SK-N-SH (cell line): ENCODE data around the gene LARGE1. TPM values are rescaled to one million over a fixed set of nuclear protein-coding genes. Genes with fewer than 3 reads are reported as not detected.

Source experiments
- CTCF ChIA-PET: fragments of 300-600, 350-600 bp; formaldehyde crosslinking; extraction: SDS; loops from one replicate; lab custom pipeline; 2021; lab: Yijun Ruan, JAX
- POLR2A ChIA-PET: fragments of 350-600 bp; sonication (Branson Sonifier 250); formaldehyde crosslinking; extraction: SDS; loops from one replicate; lab custom pipeline; 2020; ENCODE audit warnings: antibody characterized with exemption, inconsistent platforms; lab: Yijun Ruan, JAX
- DNase-seq: peaks from one replicate; pipeline ENCODE4 v3.0.0; 2012
- H2AFZ ChIP-seq: fragments of 200-600 bp; sonication (generic); 2 replicates; pipeline ENCODE4 v1.8.1; 2016; ENCODE audit warnings: antibody characterized with exemption, mild to moderate bottlenecking, low read depth
- H3F3A ChIP-seq: fragments of 200-600 bp; sonication (generic); replicated peaks from 2 replicates; pipeline ENCODE3; 2016; ENCODE audit warnings: antibody characterized with exemption, mild to moderate bottlenecking; ENCODE audit not compliant: insufficient read depth
- H3K27ac ChIP-seq, 2 experiments: fragments of 200-500 bp in 1 of 2; fragments of 200-600 bp in 1 of 2; sonication (Bioruptor generic) in 1 of 2; sonication (generic), shearing (Covaris generic) in 1 of 2; 2 replicates each; pipeline versions ENCODE4 v1.5.1 to v1.6.1; 2014 to 2016; ENCODE audit warnings: low read depth in 2 of 2, inconsistent platforms in 1 of 2, low read length in 1 of 2, mild to moderate bottlenecking in 1 of 2, mixed read lengths in 1 of 2
- H3K27me3 ChIP-seq: fragments of 200-600 bp; sonication (generic), shearing (Covaris generic); 2 replicates; pipeline ENCODE4 v1.6.1; 2016; ENCODE audit warnings: mixed run types; ENCODE audit not compliant: insufficient read depth
- H3K36me3 ChIP-seq, 2 experiments: fragments of 200-500 bp in 1 of 2; fragments of 200-600 bp in 1 of 2; sonication (Bioruptor generic) in 1 of 2; sonication (generic) in 1 of 2; replicated peaks in 1 of 2; 2 replicates each; pipeline versions ENCODE3 to v1.5.1; 2014 to 2016; ENCODE audit warnings: low read length in 1 of 2, mild to moderate bottlenecking in 1 of 2; ENCODE audit not compliant: insufficient read depth in 2 of 2, control insufficient read depth in 1 of 2
- H3K4me1 ChIP-seq, 2 experiments: fragments of 200-500 bp in 1 of 2; fragments of 200-600 bp in 1 of 2; sonication (Bioruptor generic) in 1 of 2; sonication (generic), shearing (Covaris generic) in 1 of 2; 2 replicates each; pipeline versions ENCODE4 v1.5.1 to v1.6.1; 2014 to 2016; ENCODE audit warnings: low read depth in 1 of 2, low read length in 1 of 2, mixed run types in 1 of 2; ENCODE audit not compliant: insufficient read depth in 2 of 2, control insufficient read depth in 1 of 2
- H3K4me2 ChIP-seq: fragments of 200-600 bp; sonication (generic), shearing (Covaris generic); 2 replicates; pipeline ENCODE4 v1.6.1; 2017; ENCODE audit warnings: mixed run types
- H3K4me3 ChIP-seq, 2 experiments: fragments of 200-500 bp in 1 of 2; fragments of 200-600 bp in 1 of 2; sonication (Bioruptor generic) in 1 of 2; sonication (generic), shearing (Covaris generic) in 1 of 2; 2 replicates each; pipeline versions ENCODE4 v1.5.1 to v1.8.1; 2014 to 2016; ENCODE audit warnings: low read depth in 2 of 2, inconsistent platforms in 1 of 2, low read length in 1 of 2, mild to moderate bottlenecking in 1 of 2, mixed read lengths in 1 of 2, moderate library complexity in 1 of 2
- H3K79me2 ChIP-seq: fragments of 200-600 bp; sonication (generic); 2 replicates; pipeline ENCODE4 v1.8.1; 2017; ENCODE audit warnings: mild to moderate bottlenecking; ENCODE audit not compliant: insufficient read depth
- H3K9ac ChIP-seq: fragments of 200-600 bp; sonication (generic); 2 replicates; pipeline ENCODE4 v1.6.1; 2017; ENCODE audit warnings: mixed run types
- H3K9me2 ChIP-seq: fragments of 200-600 bp; sonication (generic); 2 replicates; pipeline ENCODE4 v1.6.1; 2017; ENCODE audit warnings: mixed run types
- H3K9me3 ChIP-seq: fragments of 200-600 bp; sonication (generic); 2 replicates; pipeline ENCODE4 v1.6.1; 2017; ENCODE audit warnings: mixed run types, mild to moderate bottlenecking, moderate library complexity
- H4K20me1 ChIP-seq: fragments of 200-600 bp; sonication (generic); 2 replicates; pipeline ENCODE4 v1.6.1; 2017; ENCODE audit warnings: mild to moderate bottlenecking, mixed run types; ENCODE audit not compliant: insufficient read depth
- CHD2 ChIP-seq: fragments of 150-350 bp; IDR thresholded peaks from 2 replicates; pipeline ENCODE4 v1.6.1; 2018; ENCODE audit warnings: low read length; ENCODE audit not compliant: partially characterized antibody
- EZH2phosphoT487 ChIP-seq: fragments of 200-600 bp; sonication (generic); IDR thresholded peaks from 2 replicates; pipeline ENCODE4 v1.6.1; 2017; ENCODE audit warnings: low read depth, mixed run types, mild to moderate bottlenecking, antibody characterized with exemption, moderate library complexity, borderline replicate concordance
- FOXJ3 ChIP-seq: sonication (generic); formaldehyde crosslinking; IDR thresholded peaks from 2 replicates; pipeline ENCODE4 v1.5.1; 2020; ENCODE audit warnings: mild to moderate bottlenecking, missing genetic modification reagents
- FOXM1 ChIP-seq: IDR thresholded peaks from 2 replicates; pipeline ENCODE4 v1.4.0; 2012; ENCODE audit warnings: low read depth, mild to moderate bottlenecking
- GABPA ChIP-seq: IDR thresholded peaks from 2 replicates; pipeline ENCODE4 v1.4.0; 2012; ENCODE audit warnings: low read depth, mild to moderate bottlenecking
- MEF2A ChIP-seq: IDR thresholded peaks from 2 replicates; pipeline ENCODE4 v1.4.0; 2012; ENCODE audit warnings: low read depth, borderline replicate concordance
- NRF1 ChIP-seq: IDR thresholded peaks from 2 replicates; pipeline ENCODE4 v1.6.1; 2012; ENCODE audit warnings: low read depth, mild to moderate bottlenecking, low read length
- POLR2AphosphoS5 ChIP-seq: IDR thresholded peaks from 2 replicates; pipeline ENCODE4 v1.6.1; 2012; ENCODE audit warnings: low read depth, low read length
- RFX5 ChIP-seq: IDR thresholded peaks from 2 replicates; pipeline ENCODE4 v1.6.1; 2012; ENCODE audit warnings: mild to moderate bottlenecking, improper control_type of control experiment, low read length
- TCF12 ChIP-seq: IDR thresholded peaks from 2 replicates; pipeline ENCODE4 v1.4.0; 2012
- TEAD4 ChIP-seq: IDR thresholded peaks from 2 replicates; pipeline ENCODE4 v1.4.0; 2012; ENCODE audit warnings: mild to moderate bottlenecking, borderline replicate concordance; ENCODE audit not compliant: insufficient read depth
- USF1 ChIP-seq: IDR thresholded peaks from 2 replicates; pipeline ENCODE4 v1.4.0; 2012; ENCODE audit warnings: low read depth, borderline replicate concordance
- YY1 ChIP-seq: IDR thresholded peaks from 2 replicates; pipeline ENCODE4 v1.4.0; 2012; ENCODE audit warnings: low read depth, mild to moderate bottlenecking
- WGBS: methylation state at CpG from one replicate; pipeline ENCODE4 v1.1.6; 2017; ENCODE audit warnings: low lambda C conversion rate; 5-methylcytosine and 5-hydroxymethylcytosine counted together
- polyA plus RNA-seq, 3 experiments: library from polyadenylated mRNA; depleted of rRNA; stranded (reverse); fragments of >200 nt; gene quantifications; 2 replicates each; pipeline ENCODE4 v1.2.3, GENCODE V29; 2012
- TF ChIP-seq, protein P1 (sequence below): fragments of 200-600 bp; sonication (generic); IDR thresholded peaks from 2 replicates; pipeline ENCODE4 v1.6.1; 2017; ENCODE audit warnings: antibody characterized with exemption, mild to moderate bottlenecking, moderate library complexity
- TF ChIP-seq, protein P2 (sequence below): fragments of 150-350 bp; IDR thresholded peaks from 2 replicates; pipeline ENCODE4 v1.6.1; 2016; ENCODE audit warnings: mild to moderate bottlenecking, low read depth, low read length
- TF ChIP-seq, protein P3 (sequence below): IDR thresholded peaks from 2 replicates; pipeline ENCODE4; 2012
- TF ChIP-seq, protein P4 (sequence below): IDR thresholded peaks from 2 replicates; pipeline ENCODE4 v1.4.0; 2012; ENCODE audit warnings: low read depth, borderline replicate concordance

The LARGE1 gene
- polyA plus RNA-seq, 1 of the 3 experiments (the other 2 are of a cell fraction), result 1.1 TPM

GRCh38 chr22:33561149-33561807 lies 359.0 kb downstream of the LARGE1 start (continued):
- no peak for TF ChIP-seq EZH2phosphoT487
- TF ChIP-seq GABPA, result no peak
- TF ChIP-seq FOXM1, result no peak
- TF ChIP-seq TEAD4, result no peak
- TF ChIP-seq, protein P1, sequence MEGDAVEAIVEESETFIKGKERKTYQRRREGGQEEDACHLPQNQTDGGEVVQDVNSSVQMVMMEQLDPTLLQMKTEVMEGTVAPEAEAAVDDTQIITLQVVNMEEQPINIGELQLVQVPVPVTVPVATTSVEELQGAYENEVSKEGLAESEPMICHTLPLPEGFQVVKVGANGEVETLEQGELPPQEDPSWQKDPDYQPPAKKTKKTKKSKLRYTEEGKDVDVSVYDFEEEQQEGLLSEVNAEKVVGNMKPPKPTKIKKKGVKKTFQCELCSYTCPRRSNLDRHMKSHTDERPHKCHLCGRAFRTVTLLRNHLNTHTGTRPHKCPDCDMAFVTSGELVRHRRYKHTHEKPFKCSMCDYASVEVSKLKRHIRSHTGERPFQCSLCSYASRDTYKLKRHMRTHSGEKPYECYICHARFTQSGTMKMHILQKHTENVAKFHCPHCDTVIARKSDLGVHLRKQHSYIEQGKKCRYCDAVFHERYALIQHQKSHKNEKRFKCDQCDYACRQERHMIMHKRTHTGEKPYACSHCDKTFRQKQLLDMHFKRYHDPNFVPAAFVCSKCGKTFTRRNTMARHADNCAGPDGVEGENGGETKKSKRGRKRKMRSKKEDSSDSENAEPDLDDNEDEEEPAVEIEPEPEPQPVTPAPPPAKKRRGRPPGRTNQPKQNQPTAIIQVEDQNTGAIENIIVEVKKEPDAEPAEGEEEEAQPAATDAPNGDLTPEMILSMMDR, result no peak
- no peak for TF ChIP-seq MEF2A

DNA sequence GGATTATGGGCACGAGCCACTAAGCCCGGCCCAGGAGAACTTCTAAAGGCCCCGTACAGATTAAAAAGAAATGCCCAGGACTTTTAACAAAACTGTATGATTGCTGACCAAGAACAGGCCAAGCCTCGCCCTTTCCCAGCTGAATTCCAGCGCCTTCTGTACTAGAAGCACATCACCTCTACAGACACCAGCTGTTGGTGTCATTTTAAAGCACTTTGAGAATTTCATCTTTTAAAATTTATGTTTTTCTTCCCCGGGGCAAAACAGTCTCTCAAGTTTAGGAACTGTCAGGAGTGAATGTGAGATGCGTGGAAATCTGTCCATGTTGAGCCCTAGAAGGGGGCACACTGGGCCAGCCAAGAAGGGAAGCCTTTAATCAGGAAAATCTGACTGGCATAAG lies 362.4 kb downstream of the LARGE1 start:
- 42% methylated on average over 6 of the region's 7 CpGs for WGBS
- no peak overlapping the region for H2AFZ ChIP-seq

More for the DNA sequence above, 362.4 kb downstream of the LARGE1 start:
- Histone ChIP-seq H3K27me3 (no peaks in the 10 kb centered on the region), H3K4me3 (no peak overlapping the region), H3F3A (no peaks in the 10 kb centered on the region), H3K27ac (no peak overlapping the region), H3K9me2 (no peaks in the 10 kb centered on the region), H3K4me1 (no peaks in the 10 kb centered on the region), H3K36me3 (no peaks in the 10 kb centered on the region), H3K79me2 (no peaks in the 10 kb centered on the region), H3K9me3 (no peaks in the 10 kb centered on the region), H4K20me1 (no peaks in the 10 kb centered on the region), H3K9ac (no peak overlapping the region), H3K4me2 (no peak overlapping the region)
- TF ChIP-seq FOXJ3 (no peak), NRF1 (no peak), USF1 (no peak), EZH2phosphoT487 (no peak), TEAD4 (no peak), FOXM1 (no peak), CHD2 (no peak), RFX5 (no peak), POLR2AphosphoS5 (no peak), YY1 (no peak), TCF12 (no peak), GABPA (no peak)
- TF ChIP-seq, protein P2, sequence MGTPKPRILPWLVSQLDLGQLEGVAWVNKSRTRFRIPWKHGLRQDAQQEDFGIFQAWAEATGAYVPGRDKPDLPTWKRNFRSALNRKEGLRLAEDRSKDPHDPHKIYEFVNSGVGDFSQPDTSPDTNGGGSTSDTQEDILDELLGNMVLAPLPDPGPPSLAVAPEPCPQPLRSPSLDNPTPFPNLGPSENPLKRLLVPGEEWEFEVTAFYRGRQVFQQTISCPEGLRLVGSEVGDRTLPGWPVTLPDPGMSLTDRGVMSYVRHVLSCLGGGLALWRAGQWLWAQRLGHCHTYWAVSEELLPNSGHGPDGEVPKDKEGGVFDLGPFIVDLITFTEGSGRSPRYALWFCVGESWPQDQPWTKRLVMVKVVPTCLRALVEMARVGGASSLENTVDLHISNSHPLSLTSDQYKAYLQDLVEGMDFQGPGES, result no peak
- TF ChIP-seq, protein P3, sequence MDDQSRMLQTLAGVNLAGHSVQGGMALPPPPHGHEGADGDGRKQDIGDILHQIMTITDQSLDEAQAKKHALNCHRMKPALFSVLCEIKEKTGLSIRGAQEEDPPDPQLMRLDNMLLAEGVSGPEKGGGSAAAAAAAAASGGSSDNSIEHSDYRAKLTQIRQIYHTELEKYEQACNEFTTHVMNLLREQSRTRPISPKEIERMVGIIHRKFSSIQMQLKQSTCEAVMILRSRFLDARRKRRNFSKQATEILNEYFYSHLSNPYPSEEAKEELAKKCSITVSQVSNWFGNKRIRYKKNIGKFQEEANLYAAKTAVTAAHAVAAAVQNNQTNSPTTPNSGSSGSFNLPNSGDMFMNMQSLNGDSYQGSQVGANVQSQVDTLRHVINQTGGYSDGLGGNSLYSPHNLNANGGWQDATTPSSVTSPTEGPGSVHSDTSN, result no peak
- TF ChIP-seq, protein P4, sequence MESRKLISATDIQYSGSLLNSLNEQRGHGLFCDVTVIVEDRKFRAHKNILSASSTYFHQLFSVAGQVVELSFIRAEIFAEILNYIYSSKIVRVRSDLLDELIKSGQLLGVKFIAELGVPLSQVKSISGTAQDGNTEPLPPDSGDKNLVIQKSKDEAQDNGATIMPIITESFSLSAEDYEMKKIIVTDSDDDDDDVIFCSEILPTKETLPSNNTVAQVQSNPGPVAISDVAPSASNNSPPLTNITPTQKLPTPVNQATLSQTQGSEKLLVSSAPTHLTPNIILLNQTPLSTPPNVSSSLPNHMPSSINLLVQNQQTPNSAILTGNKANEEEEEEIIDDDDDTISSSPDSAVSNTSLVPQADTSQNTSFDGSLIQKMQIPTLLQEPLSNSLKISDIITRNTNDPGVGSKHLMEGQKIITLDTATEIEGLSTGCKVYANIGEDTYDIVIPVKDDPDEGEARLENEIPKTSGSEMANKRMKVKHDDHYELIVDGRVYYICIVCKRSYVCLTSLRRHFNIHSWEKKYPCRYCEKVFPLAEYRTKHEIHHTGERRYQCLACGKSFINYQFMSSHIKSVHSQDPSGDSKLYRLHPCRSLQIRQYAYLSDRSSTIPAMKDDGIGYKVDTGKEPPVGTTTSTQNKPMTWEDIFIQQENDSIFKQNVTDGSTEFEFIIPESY, result no peak
- POLR2A ChIA-PET, result no interaction called here
- DNase-seq, result no peak
- CTCF ChIA-PET, result no interaction called here
